WTC11 (cell line): Measurements from ENCODE around the gene PKLR. TPM values are rescaled to one million over a fixed set of nuclear protein-coding genes. Genes with fewer than 3 reads are reported as not detected.
A peak's percentile ranks its signal among the peaks of the same experiment; 100 is the strongest.

Experiments
- ATF1 ChIP-seq: sonication (generic); formaldehyde crosslinking; IDR thresholded peaks from 2 replicates; pipeline ENCODE4 v1.8.1; 2023; ENCODE audit warnings: mild to moderate bottlenecking, moderate library complexity, missing genetic modification reagents
- CREB1 ChIP-seq: sonication (generic); formaldehyde crosslinking; IDR thresholded peaks from 2 replicates; pipeline ENCODE4 v1.8.0; 2023; ENCODE audit warnings: mild to moderate bottlenecking, missing genetic modification reagents
- CREM ChIP-seq: sonication (generic); formaldehyde crosslinking; IDR thresholded peaks from 2 replicates; pipeline ENCODE4 v1.8.1; 2022; ENCODE audit warnings: mild to moderate bottlenecking, missing genetic modification reagents, moderate library complexity
- ESRRA ChIP-seq: sonication (generic); formaldehyde crosslinking; IDR thresholded peaks from 2 replicates; pipeline ENCODE4 v1.8.1; 2022; ENCODE audit warnings: mild to moderate bottlenecking, missing genetic modification reagents, borderline replicate concordance
- ETV6 ChIP-seq: sonication (generic); formaldehyde crosslinking; IDR thresholded peaks from 2 replicates; pipeline ENCODE4 v1.8.1; 2022; ENCODE audit warnings: mild to moderate bottlenecking, missing genetic modification reagents
- PRRX2 ChIP-seq: fragments of 250-450 bp; sonication (Bioruptor Pico); IDR thresholded peaks from 2 replicates; pipeline ENCODE4 v1.8.0; 2021; ENCODE audit warnings: mild to moderate bottlenecking
- RELA ChIP-seq: sonication (generic); formaldehyde crosslinking; IDR thresholded peaks from 2 replicates; pipeline ENCODE4 v1.8.1; 2022; ENCODE audit warnings: missing genetic modification reagents, mild to moderate bottlenecking, borderline replicate concordance
- SMAD3 ChIP-seq: sonication (generic); formaldehyde crosslinking; IDR thresholded peaks from 2 replicates; pipeline ENCODE4 v1.8.0; 2022; ENCODE audit warnings: missing genetic modification reagents, mild to moderate bottlenecking, borderline replicate concordance
- TCF7 ChIP-seq: sonication (generic); formaldehyde crosslinking; IDR thresholded peaks from 2 replicates; pipeline ENCODE4 v1.8.0; 2022; ENCODE audit warnings: mild to moderate bottlenecking, low read depth, missing genetic modification reagents, moderate library complexity
- TEAD4 ChIP-seq: sonication (generic); formaldehyde crosslinking; IDR thresholded peaks from 2 replicates; pipeline ENCODE4 v1.8.0; 2022; ENCODE audit warnings: mild to moderate bottlenecking, missing genetic modification reagents
- ZBTB21 ChIP-seq: sonication (generic); formaldehyde crosslinking; IDR thresholded peaks from 2 replicates; pipeline ENCODE4 v1.8.1; 2023; ENCODE audit warnings: mild to moderate bottlenecking, missing genetic modification reagents, borderline replicate concordance
- ZNF121 ChIP-seq: sonication (generic); formaldehyde crosslinking; IDR thresholded peaks from 2 replicates; pipeline ENCODE4 v1.8.0; 2023; ENCODE audit warnings: missing genetic modification reagents
- ZNF138 ChIP-seq: sonication (generic); formaldehyde crosslinking; conservative IDR thresholded peaks from 2 replicates; pipeline ENCODE4 v1.8.1; 2022; ENCODE audit warnings: mild to moderate bottlenecking, moderate library complexity, missing genetic modification reagents
- ZNF396 ChIP-seq: fragments of 250-450 bp; sonication (Bioruptor Pico); IDR thresholded peaks from 2 replicates; pipeline ENCODE4 v1.8.0; 2021; ENCODE audit warnings: mild to moderate bottlenecking, moderate library complexity, borderline replicate concordance
- ZNF423 ChIP-seq: fragments of 250-450 bp; sonication (Bioruptor Pico); IDR thresholded peaks from 2 replicates; pipeline ENCODE4 v2.1.2; 2022; ENCODE audit warnings: mild to moderate bottlenecking, moderate library complexity
- total RNA-seq: library from RNA; stranded (reverse); gene quantifications from 3 replicates; pipeline ENCODE4 v1.2.3, GENCODE V29; 2021
- TF ChIP-seq, protein P1 (sequence below): sonication (generic); formaldehyde crosslinking; IDR thresholded peaks from 2 replicates; pipeline ENCODE4 v1.8.1; 2023; ENCODE audit warnings: mild to moderate bottlenecking, moderate library complexity, missing genetic modification reagents
- TF ChIP-seq, protein P2 (sequence below): fragments of 200-600 bp; IDR thresholded peaks from 2 replicates; pipeline ENCODE4 v1.8.0; 2022; ENCODE audit warnings: antibody characterized with exemption
- TF ChIP-seq, protein P3 (sequence below): sonication (generic); formaldehyde crosslinking; conservative IDR thresholded peaks from 2 replicates; pipeline ENCODE4 v1.8.1; 2023; ENCODE audit warnings: mild to moderate bottlenecking, low read depth, missing genetic modification reagents, moderate library complexity
- TF ChIP-seq, protein P4 (sequence below): sonication (generic); formaldehyde crosslinking; IDR thresholded peaks from 2 replicates; pipeline ENCODE4 v1.8.0; 2022; ENCODE audit warnings: mild to moderate bottlenecking, missing genetic modification reagents
- TF ChIP-seq, protein P5 (sequence below): sonication (generic); formaldehyde crosslinking; IDR thresholded peaks from 2 replicates; pipeline ENCODE4 v1.8.0; 2023; ENCODE audit warnings: missing genetic modification reagents
- TF ChIP-seq, protein P6 (sequence below): fragments of 250-450 bp; sonication (Bioruptor Pico); IDR thresholded peaks from 2 replicates; pipeline ENCODE4 v1.9.0; 2021; ENCODE audit warnings: mild to moderate bottlenecking
- TF ChIP-seq, protein P7 (sequence below): sonication (generic); formaldehyde crosslinking; IDR thresholded peaks from 2 replicates; pipeline ENCODE4 v1.8.1; 2022; ENCODE audit warnings: low read depth, mild to moderate bottlenecking, moderate library complexity, missing genetic modification reagents, borderline replicate concordance
- TF ChIP-seq, protein P8 (sequence below): fragments of 250-450 bp; sonication (Bioruptor Pico); conservative IDR thresholded peaks from 2 replicates; pipeline ENCODE4 v1.9.0; 2021; ENCODE audit warnings: mild to moderate bottlenecking

PKLR gene
- total RNA-seq, 1 experiment from 2014 or later = 1.5 TPM

DNA sequence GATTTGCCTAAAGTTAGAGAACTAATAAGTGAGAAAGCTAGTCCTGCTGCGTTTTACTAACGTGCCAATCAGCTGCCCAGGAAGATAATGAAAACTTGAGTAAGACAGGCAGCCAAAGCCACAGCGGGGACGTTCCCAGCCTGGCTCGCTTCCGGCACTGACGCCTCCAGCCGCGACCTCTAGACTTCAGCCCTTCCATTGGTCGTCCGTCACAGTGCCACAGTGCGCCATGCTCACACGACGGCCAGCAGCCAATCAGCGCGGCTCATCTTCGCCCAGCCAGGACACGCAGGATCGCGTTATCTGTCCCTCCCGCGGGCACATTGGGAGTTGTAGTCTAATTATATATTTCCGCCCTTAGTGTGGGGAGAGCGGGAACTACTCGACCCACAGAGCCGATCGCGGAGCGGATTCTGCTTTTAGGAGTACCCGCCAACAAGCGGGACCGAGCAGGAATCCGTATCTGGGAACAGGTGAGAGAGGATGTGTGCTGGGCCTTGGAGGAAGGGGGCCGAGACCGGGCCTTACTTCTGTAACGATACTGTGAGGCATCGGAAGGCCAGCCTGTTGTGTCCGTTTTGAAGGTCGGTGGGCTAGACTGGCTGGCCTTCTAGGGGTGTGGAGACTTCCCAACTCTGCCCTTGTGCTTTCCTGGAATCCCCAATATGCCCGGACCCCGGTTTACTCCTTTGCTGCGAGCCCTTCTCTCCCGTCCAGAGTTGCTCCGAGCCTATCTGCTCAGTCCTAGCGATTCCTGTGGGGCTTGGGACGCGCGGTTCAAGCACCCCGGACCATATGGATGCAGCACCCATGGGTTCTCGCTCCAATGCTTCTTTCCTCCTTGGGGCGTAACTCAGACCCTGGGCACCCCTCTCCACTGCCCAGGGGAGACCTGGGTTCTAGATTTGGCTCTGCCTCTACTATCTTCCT lies 7.5 kb upstream of the PKLR start, which contains the start of gene FDPS (continued):
- TF ChIP-seq, protein P1, sequence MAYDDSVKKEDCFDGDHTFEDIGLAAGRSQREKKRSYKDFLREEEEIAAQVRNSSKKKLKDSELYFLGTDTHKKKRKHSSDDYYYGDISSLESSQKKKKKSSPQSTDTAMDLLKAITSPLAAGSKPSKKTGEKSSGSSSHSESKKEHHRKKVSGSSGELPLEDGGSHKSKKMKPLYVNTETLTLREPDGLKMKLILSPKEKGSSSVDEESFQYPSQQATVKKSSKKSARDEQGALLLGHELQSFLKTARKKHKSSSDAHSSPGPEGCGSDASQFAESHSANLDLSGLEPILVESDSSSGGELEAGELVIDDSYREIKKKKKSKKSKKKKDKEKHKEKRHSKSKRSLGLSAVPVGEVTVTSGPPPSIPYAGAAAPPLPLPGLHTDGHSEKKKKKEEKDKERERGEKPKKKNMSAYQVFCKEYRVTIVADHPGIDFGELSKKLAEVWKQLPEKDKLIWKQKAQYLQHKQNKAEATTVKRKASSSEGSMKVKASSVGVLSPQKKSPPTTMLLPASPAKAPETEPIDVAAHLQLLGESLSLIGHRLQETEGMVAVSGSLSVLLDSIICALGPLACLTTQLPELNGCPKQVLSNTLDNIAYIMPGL (CRISPR knock-in tag) = no peak
- TF ChIP-seq ZNF423 (no peak), CREM (peak; percentile 93), TCF7 (CRISPR knock-in tag) (no peak), ESRRA (CRISPR knock-in tag) (no peak), CREB1 (CRISPR knock-in tag) (no peak), ZNF396 (CRISPR knock-in tag) (no peak), PRRX2 (no peak), ZBTB21 (CRISPR knock-in tag) (no peak), ETV6 (CRISPR knock-in tag) (no peak), RELA (CRISPR knock-in tag) (no peak), ATF1 (CRISPR knock-in tag) (no peak), ZNF121 (no peak), SMAD3 (CRISPR knock-in tag) (peak; percentile 52; the same call in 1 of the 2 replicates), ZNF138 (no peak), TEAD4 (CRISPR knock-in tag) (no peak)
- TF ChIP-seq, protein P2, sequence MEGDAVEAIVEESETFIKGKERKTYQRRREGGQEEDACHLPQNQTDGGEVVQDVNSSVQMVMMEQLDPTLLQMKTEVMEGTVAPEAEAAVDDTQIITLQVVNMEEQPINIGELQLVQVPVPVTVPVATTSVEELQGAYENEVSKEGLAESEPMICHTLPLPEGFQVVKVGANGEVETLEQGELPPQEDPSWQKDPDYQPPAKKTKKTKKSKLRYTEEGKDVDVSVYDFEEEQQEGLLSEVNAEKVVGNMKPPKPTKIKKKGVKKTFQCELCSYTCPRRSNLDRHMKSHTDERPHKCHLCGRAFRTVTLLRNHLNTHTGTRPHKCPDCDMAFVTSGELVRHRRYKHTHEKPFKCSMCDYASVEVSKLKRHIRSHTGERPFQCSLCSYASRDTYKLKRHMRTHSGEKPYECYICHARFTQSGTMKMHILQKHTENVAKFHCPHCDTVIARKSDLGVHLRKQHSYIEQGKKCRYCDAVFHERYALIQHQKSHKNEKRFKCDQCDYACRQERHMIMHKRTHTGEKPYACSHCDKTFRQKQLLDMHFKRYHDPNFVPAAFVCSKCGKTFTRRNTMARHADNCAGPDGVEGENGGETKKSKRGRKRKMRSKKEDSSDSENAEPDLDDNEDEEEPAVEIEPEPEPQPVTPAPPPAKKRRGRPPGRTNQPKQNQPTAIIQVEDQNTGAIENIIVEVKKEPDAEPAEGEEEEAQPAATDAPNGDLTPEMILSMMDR = no peak
- TF ChIP-seq, protein P3, sequence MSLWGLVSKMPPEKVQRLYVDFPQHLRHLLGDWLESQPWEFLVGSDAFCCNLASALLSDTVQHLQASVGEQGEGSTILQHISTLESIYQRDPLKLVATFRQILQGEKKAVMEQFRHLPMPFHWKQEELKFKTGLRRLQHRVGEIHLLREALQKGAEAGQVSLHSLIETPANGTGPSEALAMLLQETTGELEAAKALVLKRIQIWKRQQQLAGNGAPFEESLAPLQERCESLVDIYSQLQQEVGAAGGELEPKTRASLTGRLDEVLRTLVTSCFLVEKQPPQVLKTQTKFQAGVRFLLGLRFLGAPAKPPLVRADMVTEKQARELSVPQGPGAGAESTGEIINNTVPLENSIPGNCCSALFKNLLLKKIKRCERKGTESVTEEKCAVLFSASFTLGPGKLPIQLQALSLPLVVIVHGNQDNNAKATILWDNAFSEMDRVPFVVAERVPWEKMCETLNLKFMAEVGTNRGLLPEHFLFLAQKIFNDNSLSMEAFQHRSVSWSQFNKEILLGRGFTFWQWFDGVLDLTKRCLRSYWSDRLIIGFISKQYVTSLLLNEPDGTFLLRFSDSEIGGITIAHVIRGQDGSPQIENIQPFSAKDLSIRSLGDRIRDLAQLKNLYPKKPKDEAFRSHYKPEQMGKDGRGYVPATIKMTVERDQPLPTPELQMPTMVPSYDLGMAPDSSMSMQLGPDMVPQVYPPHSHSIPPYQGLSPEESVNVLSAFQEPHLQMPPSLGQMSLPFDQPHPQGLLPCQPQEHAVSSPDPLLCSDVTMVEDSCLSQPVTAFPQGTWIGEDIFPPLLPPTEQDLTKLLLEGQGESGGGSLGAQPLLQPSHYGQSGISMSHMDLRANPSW (CRISPR knock-in tag) = no peak
- TF ChIP-seq, protein P4, sequence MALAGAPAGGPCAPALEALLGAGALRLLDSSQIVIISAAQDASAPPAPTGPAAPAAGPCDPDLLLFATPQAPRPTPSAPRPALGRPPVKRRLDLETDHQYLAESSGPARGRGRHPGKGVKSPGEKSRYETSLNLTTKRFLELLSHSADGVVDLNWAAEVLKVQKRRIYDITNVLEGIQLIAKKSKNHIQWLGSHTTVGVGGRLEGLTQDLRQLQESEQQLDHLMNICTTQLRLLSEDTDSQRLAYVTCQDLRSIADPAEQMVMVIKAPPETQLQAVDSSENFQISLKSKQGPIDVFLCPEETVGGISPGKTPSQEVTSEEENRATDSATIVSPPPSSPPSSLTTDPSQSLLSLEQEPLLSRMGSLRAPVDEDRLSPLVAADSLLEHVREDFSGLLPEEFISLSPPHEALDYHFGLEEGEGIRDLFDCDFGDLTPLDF (CRISPR knock-in tag) = no peak
- TF ChIP-seq, protein P5, sequence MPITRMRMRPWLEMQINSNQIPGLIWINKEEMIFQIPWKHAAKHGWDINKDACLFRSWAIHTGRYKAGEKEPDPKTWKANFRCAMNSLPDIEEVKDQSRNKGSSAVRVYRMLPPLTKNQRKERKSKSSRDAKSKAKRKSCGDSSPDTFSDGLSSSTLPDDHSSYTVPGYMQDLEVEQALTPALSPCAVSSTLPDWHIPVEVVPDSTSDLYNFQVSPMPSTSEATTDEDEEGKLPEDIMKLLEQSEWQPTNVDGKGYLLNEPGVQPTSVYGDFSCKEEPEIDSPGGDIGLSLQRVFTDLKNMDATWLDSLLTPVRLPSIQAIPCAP (CRISPR knock-in tag) = no peak
- TF ChIP-seq, protein P6, sequence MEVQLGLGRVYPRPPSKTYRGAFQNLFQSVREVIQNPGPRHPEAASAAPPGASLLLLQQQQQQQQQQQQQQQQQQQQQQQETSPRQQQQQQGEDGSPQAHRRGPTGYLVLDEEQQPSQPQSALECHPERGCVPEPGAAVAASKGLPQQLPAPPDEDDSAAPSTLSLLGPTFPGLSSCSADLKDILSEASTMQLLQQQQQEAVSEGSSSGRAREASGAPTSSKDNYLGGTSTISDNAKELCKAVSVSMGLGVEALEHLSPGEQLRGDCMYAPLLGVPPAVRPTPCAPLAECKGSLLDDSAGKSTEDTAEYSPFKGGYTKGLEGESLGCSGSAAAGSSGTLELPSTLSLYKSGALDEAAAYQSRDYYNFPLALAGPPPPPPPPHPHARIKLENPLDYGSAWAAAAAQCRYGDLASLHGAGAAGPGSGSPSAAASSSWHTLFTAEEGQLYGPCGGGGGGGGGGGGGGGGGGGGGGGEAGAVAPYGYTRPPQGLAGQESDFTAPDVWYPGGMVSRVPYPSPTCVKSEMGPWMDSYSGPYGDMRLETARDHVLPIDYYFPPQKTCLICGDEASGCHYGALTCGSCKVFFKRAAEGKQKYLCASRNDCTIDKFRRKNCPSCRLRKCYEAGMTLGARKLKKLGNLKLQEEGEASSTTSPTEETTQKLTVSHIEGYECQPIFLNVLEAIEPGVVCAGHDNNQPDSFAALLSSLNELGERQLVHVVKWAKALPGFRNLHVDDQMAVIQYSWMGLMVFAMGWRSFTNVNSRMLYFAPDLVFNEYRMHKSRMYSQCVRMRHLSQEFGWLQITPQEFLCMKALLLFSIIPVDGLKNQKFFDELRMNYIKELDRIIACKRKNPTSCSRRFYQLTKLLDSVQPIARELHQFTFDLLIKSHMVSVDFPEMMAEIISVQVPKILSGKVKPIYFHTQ = no peak
- TF ChIP-seq, protein P7, sequence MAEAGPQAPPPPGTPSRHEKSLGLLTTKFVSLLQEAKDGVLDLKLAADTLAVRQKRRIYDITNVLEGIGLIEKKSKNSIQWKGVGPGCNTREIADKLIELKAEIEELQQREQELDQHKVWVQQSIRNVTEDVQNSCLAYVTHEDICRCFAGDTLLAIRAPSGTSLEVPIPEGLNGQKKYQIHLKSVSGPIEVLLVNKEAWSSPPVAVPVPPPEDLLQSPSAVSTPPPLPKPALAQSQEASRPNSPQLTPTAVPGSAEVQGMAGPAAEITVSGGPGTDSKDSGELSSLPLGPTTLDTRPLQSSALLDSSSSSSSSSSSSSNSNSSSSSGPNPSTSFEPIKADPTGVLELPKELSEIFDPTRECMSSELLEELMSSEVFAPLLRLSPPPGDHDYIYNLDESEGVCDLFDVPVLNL (CRISPR knock-in tag) = no peak
- TF ChIP-seq, protein P8, sequence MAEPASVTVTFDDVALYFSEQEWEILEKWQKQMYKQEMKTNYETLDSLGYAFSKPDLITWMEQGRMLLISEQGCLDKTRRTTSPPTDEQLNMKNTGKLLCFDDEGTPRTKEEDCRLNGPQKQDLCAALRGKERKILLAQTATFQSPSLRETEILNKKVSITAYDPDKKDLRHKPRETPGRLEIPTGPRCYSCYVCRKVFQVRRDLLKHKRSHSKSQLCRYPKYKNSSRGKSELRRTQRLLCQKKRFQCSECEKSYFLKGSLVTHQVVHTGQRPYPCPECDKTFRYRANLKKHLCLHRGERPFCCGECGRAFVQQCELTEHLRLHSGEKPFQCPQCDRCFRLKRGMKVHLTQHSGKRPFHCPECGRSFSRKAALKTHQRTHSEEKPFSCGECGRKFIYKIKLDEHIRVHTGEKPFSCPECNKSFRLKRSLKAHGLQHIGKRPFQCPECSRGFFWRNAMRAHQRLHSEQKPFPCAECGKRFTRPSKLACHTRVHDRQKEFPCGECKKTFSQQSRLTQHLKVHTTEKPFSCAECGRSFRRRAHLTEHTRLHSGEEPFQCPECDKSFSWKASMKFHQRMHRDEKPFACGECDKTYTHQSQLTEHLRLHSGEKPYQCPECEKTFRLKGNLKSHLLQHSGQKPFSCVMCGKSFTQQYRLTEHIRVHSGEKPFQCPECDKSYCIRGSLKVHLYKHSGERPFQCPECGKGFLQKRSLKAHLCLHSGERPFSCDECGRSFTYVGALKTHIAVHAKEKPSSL (CRISPR knock-in tag) = no peak
